ENCODE results near the gene IP6K2.
"Not testable (repeated sequence)": the region's sequence is repeated elsewhere in the genome, so short reads cannot be mapped to it uniquely, and the experiment has no call there.

Gene IP6K2

GRCh38 chr3:48738144-48738536 is 21.1 kb upstream of the IP6K2 start:
- Histone ChIP-seq H3K4me3 (ENCODE audit: low read length) (no peak overlapping the region), H3K4me2 (ENCODE audit: low read length) (no peak overlapping the region), H3K27me3 (ENCODE audit: control insufficient read depth, low read length) (no peaks in the 10 kb centered on the region), H3K4me1 (ENCODE audit: control insufficient read depth, low read length) (peaks cover 12% of the 10 kb centered on the region), H4K20me1 (ENCODE audit: control insufficient read depth, insufficient read depth, low read depth, low read length) (no peaks in the 10 kb centered on the region), H3K36me3 (ENCODE audit: control insufficient read depth, low read length) (no peaks in the 10 kb centered on the region), H3K27ac (ENCODE audit: low read depth, low read length) (no peak overlapping the region), H3F3A (ENCODE audit: control insufficient read depth, insufficient read depth) (no peaks in the 10 kb centered on the region), H3K79me2 (ENCODE audit: control insufficient read depth, low read length) (no peaks in the 10 kb centered on the region), H3K9me2 (replicated peaks; ENCODE audit: control insufficient read depth, low read length) (no peaks in the 10 kb centered on the region), H3K9me3 (ENCODE audit: control insufficient read depth, insufficient read depth, low read length) (no peaks in the 10 kb centered on the region)
- TF ChIP-seq CTCF (IDR thresholded peaks at IDR 0.05; ENCODE audit: low read depth, low read length, poor library complexity, severe bottlenecking), result no peak
- TF ChIP-seq EZH2phosphoT487 (IDR thresholded peaks at IDR 0.05; ENCODE audit: borderline replicate concordance, low read length), result no peak

DNA sequence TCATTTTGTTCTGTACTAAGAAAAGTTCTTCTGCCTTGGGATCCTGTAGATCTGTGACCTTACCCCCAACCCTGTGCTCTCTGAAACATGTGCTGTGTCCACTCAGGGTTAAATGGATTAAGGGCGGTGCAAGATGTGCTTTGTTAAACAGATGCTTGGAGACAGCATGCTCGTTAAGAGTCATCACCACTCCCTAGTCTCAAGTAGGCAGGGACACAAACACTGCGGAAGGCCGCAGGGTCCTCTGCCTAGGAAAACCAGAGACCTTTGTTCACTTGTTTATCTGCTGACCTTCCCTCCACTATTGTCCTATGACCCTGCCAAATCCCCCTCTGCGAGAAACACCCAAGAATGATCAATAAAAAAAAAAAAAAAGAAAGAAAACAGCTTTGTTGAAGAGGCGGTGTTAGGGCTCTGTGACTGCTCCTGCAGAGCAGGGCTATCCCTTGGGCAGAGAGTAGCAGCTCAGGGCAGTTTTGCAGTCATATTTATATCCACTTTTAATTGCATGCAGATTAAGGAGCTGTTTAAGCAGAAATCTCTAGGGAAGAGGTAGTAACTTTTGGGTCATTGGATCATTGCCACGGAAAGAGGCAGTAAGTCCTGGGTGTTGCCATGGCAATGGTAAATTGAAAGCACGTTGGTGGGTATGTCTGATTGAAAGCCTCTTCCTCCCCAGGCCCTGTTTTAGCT is 18.2 kb upstream of the IP6K2 start:
- H3K36me3 ChIP-seq (ENCODE audit: control insufficient read depth, low read length); H3K9me2 ChIP-seq (replicated peaks; ENCODE audit: control insufficient read depth, low read length); H3K27ac ChIP-seq (ENCODE audit: low read depth, low read length); H3K9me3 ChIP-seq (ENCODE audit: control insufficient read depth, insufficient read depth, low read length); H3K4me3 ChIP-seq (ENCODE audit: low read length); H3K79me2 ChIP-seq (ENCODE audit: control insufficient read depth, low read length); H3K27me3 ChIP-seq (ENCODE audit: control insufficient read depth, low read length); H4K20me1 ChIP-seq (ENCODE audit: control insufficient read depth, insufficient read depth, low read depth, low read length); H3F3A ChIP-seq (ENCODE audit: control insufficient read depth, insufficient read depth); H3K4me2 ChIP-seq (ENCODE audit: low read length): not testable (repeated sequence)
- peaks cover 11% of the 10 kb centered on the region for H3K4me1 ChIP-seq (ENCODE audit: control insufficient read depth, low read length)

GRCh38 chr3:48734541-48734940 is 17.5 kb upstream of the IP6K2 start:
- not testable (repeated sequence) for H3K4me2 ChIP-seq (ENCODE audit: low read length); H3K4me3 ChIP-seq (ENCODE audit: low read length); H3K9me2 ChIP-seq (replicated peaks; ENCODE audit: control insufficient read depth, low read length); H3K27me3 ChIP-seq (ENCODE audit: control insufficient read depth, low read length); H4K20me1 ChIP-seq (ENCODE audit: control insufficient read depth, insufficient read depth, low read depth, low read length); H3K27ac ChIP-seq (ENCODE audit: low read depth, low read length); H3K9me3 ChIP-seq (ENCODE audit: control insufficient read depth, insufficient read depth, low read length); H3K4me1 ChIP-seq (ENCODE audit: control insufficient read depth, low read length); H3K79me2 ChIP-seq (ENCODE audit: control insufficient read depth, low read length); H3F3A ChIP-seq (ENCODE audit: control insufficient read depth, insufficient read depth); H3K36me3 ChIP-seq (ENCODE audit: control insufficient read depth, low read length)

- not testable (repeated sequence) for H3K9me3 ChIP-seq (ENCODE audit: control insufficient read depth, insufficient read depth, low read length); H4K20me1 ChIP-seq (ENCODE audit: control insufficient read depth, insufficient read depth, low read depth, low read length); H3F3A ChIP-seq (ENCODE audit: control insufficient read depth, insufficient read depth); H3K4me2 ChIP-seq (ENCODE audit: low read length); H3K27me3 ChIP-seq (ENCODE audit: control insufficient read depth, low read length); H3K27ac ChIP-seq (ENCODE audit: low read depth, low read length); H3K4me3 ChIP-seq (ENCODE audit: low read length); H3K4me1 ChIP-seq (ENCODE audit: control insufficient read depth, low read length); H3K9me2 ChIP-seq (replicated peaks; ENCODE audit: control insufficient read depth, low read length); H3K79me2 ChIP-seq (ENCODE audit: control insufficient read depth, low read length); H3K36me3 ChIP-seq (ENCODE audit: control insufficient read depth, low read length)
These were observed 16.9 kb upstream of the IP6K2 start for GRCh38 chr3:48733752-48734518.

- Histone ChIP-seq H3K9me2 (replicated peaks; ENCODE audit: control insufficient read depth, low read length) (no peaks in the 10 kb centered on the region), H3K36me3 (ENCODE audit: control insufficient read depth, low read length) (no peaks in the 10 kb centered on the region), H3K4me2 (ENCODE audit: low read length) (no peak overlapping the region), H4K20me1 (ENCODE audit: control insufficient read depth, insufficient read depth, low read depth, low read length) (no peaks in the 10 kb centered on the region), H3F3A (ENCODE audit: control insufficient read depth, insufficient read depth) (no peaks in the 10 kb centered on the region), H3K9me3 (ENCODE audit: control insufficient read depth, insufficient read depth, low read length) (no peaks in the 10 kb centered on the region), H3K27me3 (ENCODE audit: control insufficient read depth, low read length) (no peaks in the 10 kb centered on the region), H3K4me1 (ENCODE audit: control insufficient read depth, low read length) (no peaks in the 10 kb centered on the region), H3K4me3 (ENCODE audit: low read length) (no peak overlapping the region), H3K79me2 (ENCODE audit: control insufficient read depth, low read length) (no peaks in the 10 kb centered on the region), H3K27ac (ENCODE audit: low read depth, low read length) (no peak overlapping the region)
- no peak for TF ChIP-seq CTCF (IDR thresholded peaks at IDR 0.05; ENCODE audit: low read depth, low read length, poor library complexity, severe bottlenecking)
- no peak for TF ChIP-seq EZH2phosphoT487 (IDR thresholded peaks at IDR 0.05; ENCODE audit: borderline replicate concordance, low read length)
These were observed 10.5 kb upstream of the IP6K2 start for GRCh38 chr3:48727511-48727910.

- H3K79me2 ChIP-seq (ENCODE audit: control insufficient read depth, low read length); H4K20me1 ChIP-seq (ENCODE audit: control insufficient read depth, insufficient read depth, low read depth, low read length); H3K27me3 ChIP-seq (ENCODE audit: control insufficient read depth, low read length); H3K4me1 ChIP-seq (ENCODE audit: control insufficient read depth, low read length); H3K36me3 ChIP-seq (ENCODE audit: control insufficient read depth, low read length); H3F3A ChIP-seq (ENCODE audit: control insufficient read depth, insufficient read depth); H3K4me2 ChIP-seq (ENCODE audit: low read length); H3K9me3 ChIP-seq (ENCODE audit: control insufficient read depth, insufficient read depth, low read length); H3K27ac ChIP-seq (ENCODE audit: low read depth, low read length); H3K9me2 ChIP-seq (replicated peaks; ENCODE audit: control insufficient read depth, low read length); H3K4me3 ChIP-seq (ENCODE audit: low read length): not testable (repeated sequence)
These were observed 8.3 kb upstream of the IP6K2 start for GRCh38 chr3:48725185-48725855.
